Endothelial cell of umbilical vein (primary cell): ENCODE measurements around the gene STKLD1. TPM values are rescaled to one million over a fixed set of nuclear protein-coding genes. Genes with fewer than 3 reads are reported as not detected.

ENCODE experiments used
- BruUV-seq: library from RNA; stranded (reverse); fragments of 400-500 nt; replicated peaks from 2 replicates; lab custom pipeline; 2021; lab: Mats Ljungman, UMichigan
- CTCF ChIA-PET: fragments of 300-600, 350-600 bp; sonication (Branson Sonifier 250); formaldehyde crosslinking; loops from one replicate; lab custom pipeline; 2021; ENCODE audit warnings: antibody characterized with exemption, inconsistent platforms; lab: Charles Lee
- POLR2A ChIA-PET: fragments of 300-600, 350-600 bp; sonication (Branson Sonifier 250); formaldehyde crosslinking; loops from one replicate; lab custom pipeline; 2021; ENCODE audit warnings: antibody characterized with exemption, inconsistent platforms; lab: Charles Lee
- DNase-seq: peaks from one replicate; pipeline ENCODE4 v3.0.0-alpha.2; 2011; ENCODE audit warnings: low read depth, low spot score
- FAIRE-seq: peaks from 2 replicates; lab custom pipeline; 2011; peaks lifted over from hg19 to GRCh38; lab: Jason Lieb, UNC
- H2AFZ ChIP-seq: 2 replicates; pipeline ENCODE4 v1.6.0; 2012; ENCODE audit warnings: low read depth, low read length, control low read depth, inconsistent platforms
- H3K27ac ChIP-seq: 2 replicates; pipeline ENCODE4 v1.5.1; 2011; ENCODE audit warnings: low read depth, mild to moderate bottlenecking, control low read depth, low read length, moderate library complexity; ENCODE audit not compliant: insufficient read depth
- H3K27me3 ChIP-seq, 2 experiments: 2 replicates each; pipeline versions ENCODE4 v1.6.0 to v1.6.1; 2011; ENCODE audit warnings: low read length in 2 of 2, mixed read lengths in 1 of 2; ENCODE audit not compliant: control insufficient read depth in 2 of 2, insufficient read depth in 2 of 2
- H3K36me3 ChIP-seq, 2 experiments: 2 replicates in 1 of 2; 3 replicates in 1 of 2; pipeline ENCODE4 v1.5.1; 2011; ENCODE audit warnings: low read length in 2 of 2, mild to moderate bottlenecking in 1 of 2, moderate library complexity in 1 of 2; ENCODE audit not compliant: control insufficient read depth in 2 of 2, insufficient read depth in 2 of 2; ENCODE audit errors: extremely low read depth in 1 of 2
- H3K4me1 ChIP-seq: 3 replicates; pipeline ENCODE4 v1.5.1; 2011; ENCODE audit warnings: mild to moderate bottlenecking, low read length; ENCODE audit not compliant: control insufficient read depth, insufficient read depth; ENCODE audit errors: extremely low read depth
- H3K4me2 ChIP-seq: 2 replicates; pipeline ENCODE4 v1.6.1; 2011; ENCODE audit warnings: low read length, control low read depth, mixed read lengths; ENCODE audit not compliant: insufficient read depth
- H3K4me3 ChIP-seq, 3 experiments: fragments of 200-600 bp in 1 of 3; sonication (generic), shearing (Covaris generic) in 1 of 3; replicated peaks in 1 of 3; 2 replicates each; pipeline ENCODE4 v1.5.1; 2011 to 2016; ENCODE audit warnings: control low read depth in 3 of 3, low read length in 3 of 3, mild to moderate bottlenecking in 2 of 3, inconsistent platforms in 1 of 3, low read depth in 1 of 3, moderate library complexity in 1 of 3; ENCODE audit not compliant: insufficient read depth in 1 of 3
- H3K79me2 ChIP-seq: 2 replicates; pipeline ENCODE4 v1.6.0; 2012; ENCODE audit warnings: low read length, inconsistent platforms; ENCODE audit not compliant: control insufficient read depth, insufficient read depth
- H3K9ac ChIP-seq: replicated peaks from 2 replicates; pipeline ENCODE3; 2011; ENCODE audit warnings: low read length, control low read depth; ENCODE audit not compliant: insufficient read depth; ENCODE audit errors: extremely low read depth
- H3K9me1 ChIP-seq: replicated peaks from 3 replicates; pipeline ENCODE4 v1.6.0; 2011; ENCODE audit warnings: mild to moderate bottlenecking, low read length; ENCODE audit not compliant: control insufficient read depth, insufficient read depth; ENCODE audit errors: extremely low read depth
- H3K9me3 ChIP-seq: replicated peaks from 2 replicates; pipeline ENCODE4 v1.5.1; 2012; ENCODE audit warnings: low read length, inconsistent platforms; ENCODE audit not compliant: control insufficient read depth, insufficient read depth
- H4K20me1 ChIP-seq: replicated peaks from 2 replicates; pipeline ENCODE3; 2011; ENCODE audit warnings: mild to moderate bottlenecking, low read length; ENCODE audit not compliant: control insufficient read depth, insufficient read depth; ENCODE audit errors: extremely low read depth
- EZH2 ChIP-seq: IDR thresholded peaks from 2 replicates; pipeline ENCODE4 v1.6.1; 2012; ENCODE audit warnings: borderline replicate concordance, low read depth, mild to moderate bottlenecking, moderate library complexity, low read length, inconsistent platforms; ENCODE audit not compliant: severe bottlenecking
- FOS ChIP-seq: IDR thresholded peaks from 2 replicates; pipeline ENCODE4 v1.6.1; 2011; ENCODE audit warnings: mild to moderate bottlenecking, low read length, moderate library complexity, borderline replicate concordance; ENCODE audit not compliant: insufficient read depth
- dilution Hi-C: fragments of 300-500 bp; cut with MboI; formaldehyde crosslinking; loops from one replicate; pipeline ENCODE4 v1.15.0; 2019; ENCODE audit warnings: low sequenced_read_pairs; ENCODE audit not compliant: extremely low pct_ligation_motif_present
- intact Hi-C: fragments of 100-400 bp; cut with micrococcal nuclease; formaldehyde crosslinking; loops from one replicate; pipeline ENCODE4 v1.10.0; 2022
- polyA plus RNA-seq, 4 experiments: library from polyadenylated mRNA; depleted of rRNA in 3 of 4; stranded (reverse) in 3 of 4; unstranded in 1 of 4; fragments of >200 nt; gene quantifications; 2 replicates each; pipeline versions ENCODE4 v1.2.1 to v1.2.3, GENCODE V29; 2011 to 2012; ENCODE audit warnings: missing spikeins in 1 of 4
- total RNA-seq: library from RNA; stranded (reverse); gene quantifications from 2 replicates; pipeline ENCODE4 v1.2.3, GENCODE V29; 2021
- TF ChIP-seq, protein P1 (sequence below), 2 donors: IDR thresholded peaks; 1 replicate in 1 of 2; 2 replicates in 1 of 2; pipeline ENCODE4 v1.5.1; 2011; ENCODE audit warnings: low read length in 2 of 2, mild to moderate bottlenecking in 2 of 2, moderate library complexity in 2 of 2, control low read depth in 1 of 2, inconsistent platforms in 1 of 2, low read depth in 1 of 2; ENCODE audit not compliant: insufficient read depth in 1 of 2; ENCODE audit errors: extremely low read depth in 1 of 2

The STKLD1 gene
- total and polyA plus RNA-seq, 2 donors (not counting 3 experiments of a cell fraction or from before 2014, with no cell fraction given) = 0.29 to 0.77 TPM

DNA sequence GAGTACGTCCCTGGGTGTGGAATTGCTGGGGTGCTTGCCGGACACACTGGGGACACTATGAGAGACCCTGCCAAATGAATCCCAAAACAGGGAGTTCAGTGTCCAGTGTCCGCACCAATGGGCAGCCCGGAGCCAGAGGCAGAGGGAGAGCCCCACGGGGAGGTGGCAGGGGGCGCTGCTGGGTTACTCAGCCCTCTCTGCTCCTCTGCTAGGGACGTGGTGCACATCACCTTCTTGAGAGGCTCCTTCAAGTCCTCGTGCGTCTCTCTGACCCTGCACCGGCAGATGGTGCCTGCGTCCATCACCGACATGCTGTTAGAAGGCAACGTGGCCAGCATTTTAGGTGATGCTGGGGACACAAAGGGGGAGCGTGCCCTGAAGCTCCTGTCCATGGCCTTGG is 20.8 kb downstream of the STKLD1 start:
- H3K9me1 ChIP-seq = no peaks in the 10 kb centered on the region
- no peaks in the 10 kb centered on the region for H3K4me1 ChIP-seq
- H3K27me3 ChIP-seq = peaks cover 0 to 3% of the 10 kb centered on the region in 2 experiments
- no peaks in the 10 kb centered on the region for H3K79me2 ChIP-seq
- no peak overlapping the region for H2AFZ ChIP-seq
- H3K4me3 ChIP-seq = no peak overlapping the region
- no peak overlapping the region for H3K9ac ChIP-seq
- TF ChIP-seq FOS (no peak), EZH2 (no peak)
- TF ChIP-seq, protein P1, sequence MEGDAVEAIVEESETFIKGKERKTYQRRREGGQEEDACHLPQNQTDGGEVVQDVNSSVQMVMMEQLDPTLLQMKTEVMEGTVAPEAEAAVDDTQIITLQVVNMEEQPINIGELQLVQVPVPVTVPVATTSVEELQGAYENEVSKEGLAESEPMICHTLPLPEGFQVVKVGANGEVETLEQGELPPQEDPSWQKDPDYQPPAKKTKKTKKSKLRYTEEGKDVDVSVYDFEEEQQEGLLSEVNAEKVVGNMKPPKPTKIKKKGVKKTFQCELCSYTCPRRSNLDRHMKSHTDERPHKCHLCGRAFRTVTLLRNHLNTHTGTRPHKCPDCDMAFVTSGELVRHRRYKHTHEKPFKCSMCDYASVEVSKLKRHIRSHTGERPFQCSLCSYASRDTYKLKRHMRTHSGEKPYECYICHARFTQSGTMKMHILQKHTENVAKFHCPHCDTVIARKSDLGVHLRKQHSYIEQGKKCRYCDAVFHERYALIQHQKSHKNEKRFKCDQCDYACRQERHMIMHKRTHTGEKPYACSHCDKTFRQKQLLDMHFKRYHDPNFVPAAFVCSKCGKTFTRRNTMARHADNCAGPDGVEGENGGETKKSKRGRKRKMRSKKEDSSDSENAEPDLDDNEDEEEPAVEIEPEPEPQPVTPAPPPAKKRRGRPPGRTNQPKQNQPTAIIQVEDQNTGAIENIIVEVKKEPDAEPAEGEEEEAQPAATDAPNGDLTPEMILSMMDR (IDR thresholded peaks at IDR 0.05; ENCODE audit: extremely low read depth in 1 of 2, insufficient read depth in 1 of 2, low read depth in 1 of 2, low read length in 2 of 2) = peak; percentile 27 to 50
- H3K27ac ChIP-seq = no peak overlapping the region
- BruUV-seq = no TSS peak
- H3K36me3 ChIP-seq = no peaks in the 10 kb centered on the region
- POLR2A ChIA-PET = no interaction called here
- no peak overlapping the region for H3K4me2 ChIP-seq
- dilution Hi-C loops (no loop called here), intact Hi-C loops (loop anchor here (2.0 kb wide), 2 partner anchors 20 to 90 kb away; partner anchors contain the start of genes STKLD1 and SURF4)
- no peaks in the 10 kb centered on the region for H4K20me1 ChIP-seq
- CTCF ChIA-PET = interaction anchor here (1.4 to 3.6 kb wide), 2 partner anchors 19 to 89 kb away, joined by 3 to 10 read pairs; no protein-coding TSS in a partner anchor
- FAIRE-seq (no peak), DNase-seq (peak; percentile 17)
- H3K9me3 ChIP-seq = no peaks in the 10 kb centered on the region

DNA sequence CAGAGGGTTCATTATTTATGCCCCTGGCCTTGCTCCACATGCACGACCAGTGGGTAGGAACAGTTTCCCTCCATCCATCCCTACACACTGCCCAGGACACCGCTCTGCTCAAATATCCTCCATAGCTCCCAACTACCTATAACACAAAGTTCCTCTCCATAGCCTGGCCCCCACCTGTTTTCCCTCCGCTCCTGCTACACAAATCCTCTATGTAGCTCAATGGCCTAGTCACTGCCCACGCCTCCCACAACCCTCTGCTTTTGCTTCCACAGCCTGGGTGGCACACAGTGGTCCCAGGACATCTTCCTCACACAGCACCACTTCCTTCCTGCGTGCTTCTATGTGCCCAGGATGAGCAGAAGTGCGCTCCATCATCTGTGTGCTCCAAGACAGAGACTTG is 21.2 kb downstream of the STKLD1 start:
- no peaks in the 10 kb centered on the region for H3K9me1 ChIP-seq
- ChIA-PET CTCF (interaction anchor here (1.4 to 3.6 kb wide), 2 partner anchors 19 to 89 kb away, joined by 3 to 10 read pairs; no protein-coding TSS in a partner anchor), POLR2A (no interaction called here)
- peaks cover 0 to 2% of the 10 kb centered on the region in 2 experiments for H3K36me3 ChIP-seq
- peaks cover 0 to 3% of the 10 kb centered on the region in 2 experiments for H3K27me3 ChIP-seq
- intact Hi-C loops = loop anchor here (2.0 kb wide), 2 partner anchors 21 to 89 kb away; partner anchors contain the start of genes STKLD1 and SURF4
- H3K27ac ChIP-seq = no peak overlapping the region
- H3K9ac ChIP-seq = no peak overlapping the region
- no peaks in the 10 kb centered on the region for H4K20me1 ChIP-seq
- no peak for DNase-seq
- FAIRE-seq = no peak
- TF ChIP-seq EZH2 = no peak
- TF ChIP-seq, protein P1 (IDR thresholded peaks at IDR 0.05; ENCODE audit: extremely low read depth in 1 of 2, insufficient read depth in 1 of 2, low read depth in 1 of 2, low read length in 2 of 2) = no peak
- H3K79me2 ChIP-seq = no peaks in the 10 kb centered on the region
- H2AFZ ChIP-seq = no peak overlapping the region
- H3K4me2 ChIP-seq = no peak overlapping the region
- dilution Hi-C loops = no loop called here
- H3K4me3 ChIP-seq = no peak overlapping the region
- no peaks in the 10 kb centered on the region for H3K9me3 ChIP-seq
- BruUV-seq = no TSS peak
- H3K4me1 ChIP-seq = no peaks in the 10 kb centered on the region
